K562 (cell line): Measurements from ENCODE around the gene BPHL. TPM values are rescaled to one million over a fixed set of nuclear protein-coding genes. Genes with fewer than 3 reads are reported as not detected.
A peak's percentile ranks its signal among the peaks of the same experiment; 100 is the strongest.

Experiments used
- ATAC-seq: fragments of 200-7000 bp; cut with Tn5 transposase; 3 replicates; pipeline ENCODE4 v1.9.1; 2020; ENCODE audit warnings: moderate library complexity
- BruUV-seq: library from RNA; stranded (reverse); fragments of 400-500 nt; replicated peaks from 2 replicates; lab custom pipeline; 2021; lab: Mats Ljungman, UMichigan
- CTCF ChIA-PET: fragments of 300-600 bp; formaldehyde crosslinking; extraction: SDS; loops from one replicate; lab custom pipeline; 2021; ENCODE audit warnings: low intra/inter-chr PET ratio; lab: Yijun Ruan, JAX
- POLR2A ChIA-PET: fragments of 300-600, 350-650 bp; sonication (Branson Sonifier 250); formaldehyde crosslinking; extraction: SDS; loops from one replicate; lab custom pipeline; 2021; ENCODE audit warnings: antibody characterized with exemption, inconsistent platforms; lab: Yijun Ruan, JAX
- DNase-seq, 4 experiments: peaks; one replicate each; pipeline versions ENCODE4 v3.0.0 to v3.0.0-alpha.2; 2011 to 2018; ENCODE audit warnings: low spot score in 3 of 4, mixed read lengths in 3 of 4; ENCODE audit errors: extremely low read depth in 1 of 4
- FAIRE-seq: peaks from 2 replicates; lab custom pipeline; 2011; peaks lifted over from hg19 to GRCh38; lab: Jason Lieb, UNC
- H2AFZ ChIP-seq: 2 replicates; pipeline ENCODE4 v1.6.0; 2011; ENCODE audit warnings: low read depth, low read length, control low read depth, inconsistent platforms
- H3K27ac ChIP-seq: fragments of 200-600 bp; 3 replicates; pipeline ENCODE4 v1.8.0; 2011; ENCODE audit warnings: low read depth, mild to moderate bottlenecking, control low read depth, inconsistent platforms, low read length, moderate library complexity, mixed read lengths; ENCODE audit errors: extremely low read depth
- H3K27me3 ChIP-seq, 2 experiments: fragments of 300-600 bp in 1 of 2; 2 replicates in 1 of 2; 3 replicates in 1 of 2; pipeline versions ENCODE4 v1.6.0 to v1.8.0; 2011; ENCODE audit warnings: inconsistent platforms in 2 of 2, low read length in 2 of 2, mild to moderate bottlenecking in 1 of 2, mixed read lengths in 1 of 2, moderate library complexity in 1 of 2; ENCODE audit not compliant: control insufficient read depth in 2 of 2, insufficient read depth in 2 of 2
- H3K36me3 ChIP-seq: fragments of 300-600 bp; 3 replicates; pipeline ENCODE4 v1.8.0; 2011; ENCODE audit warnings: mild to moderate bottlenecking, low read length, inconsistent platforms; ENCODE audit not compliant: control insufficient read depth, insufficient read depth
- H3K4me1 ChIP-seq, 2 experiments: fragments of 200-600 bp in 1 of 2; replicated peaks in 1 of 2; 2 replicates in 1 of 2; 3 replicates in 1 of 2; pipeline versions ENCODE4 v1.5.1 to v1.8.0; 2011; ENCODE audit warnings: inconsistent platforms in 2 of 2, low read length in 2 of 2, mild to moderate bottlenecking in 1 of 2, mixed read lengths in 1 of 2, moderate library complexity in 1 of 2; ENCODE audit not compliant: control insufficient read depth in 2 of 2, insufficient read depth in 2 of 2
- H3K4me2 ChIP-seq: 2 replicates; pipeline ENCODE4 v1.6.1; 2011; ENCODE audit warnings: low read length, control low read depth, inconsistent platforms, mixed read lengths; ENCODE audit not compliant: insufficient read depth
- H3K4me3 ChIP-seq: fragments of 200-600 bp; sonication (generic), shearing (Covaris generic); 2 replicates; pipeline ENCODE4 v1.5.1; 2016; ENCODE audit warnings: control low read depth, inconsistent platforms
- H3K79me2 ChIP-seq: fragments of 200-600 bp; 3 replicates; pipeline ENCODE4 v1.8.0; 2011; ENCODE audit warnings: low read length, inconsistent platforms; ENCODE audit not compliant: control insufficient read depth, insufficient read depth
- H3K9ac ChIP-seq, 2 experiments: 2 replicates each; pipeline versions ENCODE4 v1.6.0 to v1.6.1; 2011; ENCODE audit warnings: low read depth in 2 of 2, low read length in 2 of 2, control low read depth in 1 of 2, inconsistent platforms in 1 of 2, mild to moderate bottlenecking in 1 of 2, mixed read lengths in 1 of 2; ENCODE audit not compliant: insufficient read depth in 1 of 2
- H3K9me1 ChIP-seq: one replicate; pipeline ENCODE4 v1.6.0; 2011; ENCODE audit warnings: inconsistent platforms, mild to moderate bottlenecking, low read length, moderate library complexity; ENCODE audit not compliant: control insufficient read depth, insufficient read depth
- H3K9me3 ChIP-seq: replicated peaks from 2 replicates; pipeline ENCODE4 v1.5.1; 2011; ENCODE audit warnings: low read depth, low read length, inconsistent platforms; ENCODE audit not compliant: control insufficient read depth, insufficient read depth
- H4K20me1 ChIP-seq: replicated peaks from 2 replicates; pipeline ENCODE4 v1.6.1; 2011; ENCODE audit warnings: low read length, inconsistent platforms, mixed read lengths; ENCODE audit not compliant: control insufficient read depth, insufficient read depth
- HOXB6 ChIP-seq: fragments of 250-450 bp; sonication (Bioruptor Pico); IDR thresholded peaks from 2 replicates; pipeline ENCODE4 v1.5.1; 2022; ENCODE audit warnings: mild to moderate bottlenecking, borderline replicate concordance
- MECOM ChIP-seq: fragments of 250-450 bp; sonication (Bioruptor Pico); IDR thresholded peaks from 2 replicates; pipeline ENCODE4 v1.8.0; 2022; ENCODE audit warnings: inconsistent platforms
- XRCC4 ChIP-seq: IDR thresholded peaks from one replicate; pipeline ENCODE4 v1.6.1; 2011; ENCODE audit not compliant: insufficient read depth, insufficient read length; ENCODE audit errors: extremely low read depth
- ZEB2 ChIP-seq: fragments of 450-650 bp; IDR thresholded peaks from 2 replicates; pipeline ENCODE4 v1.6.1; 2016
- ZNF121 ChIP-seq: sonication (generic); formaldehyde crosslinking; conservative IDR thresholded peaks from 2 replicates; pipeline ENCODE4 v1.8.0; 2022; ENCODE audit warnings: missing genetic modification reagents
- ZNF347 ChIP-seq: fragments of 450-650 bp; formaldehyde crosslinking; IDR thresholded peaks from 2 replicates; pipeline ENCODE4 v1.4.0; 2020; ENCODE audit warnings: low read depth, mild to moderate bottlenecking, moderate library complexity
- WGBS: fragments of 100-300 bp; shearing (Covaris generic); methylation state at CpG from one replicate; pipeline ENCODE4 v1.1.6; 2016; ENCODE audit warnings: low coverage, mixed read lengths; ENCODE audit not compliant: insufficient coverage; ENCODE audit errors: missing lambda C conversion rate; 5-methylcytosine and 5-hydroxymethylcytosine counted together
- in situ Hi-C: fragments of 300-500 bp; cut with MboI; formaldehyde crosslinking; loops from 4 replicates; pipeline ENCODE4 v1.15.0; 2018; ENCODE audit warnings: inconsistent platforms, mixed read lengths
- intact Hi-C: fragments of 100-400 bp; cut with micrococcal nuclease; formaldehyde crosslinking; loops from 2 replicates; pipeline ENCODE4 v1.14.2; 2022
- polyA plus RNA-seq, 8 experiments: library from polyadenylated mRNA; depleted of rRNA in 4 of 8; stranded (reverse) in 5 of 8; unstranded in 3 of 8; fragments of >200 nt; fragmentation: Nextera tagmentation in 2 of 8; fragmentation: Illumina TruSeq in 1 of 8; extraction: Ambion mirVana in 2 of 8; extraction: Trizol in 1 of 8; gene quantifications; 2 replicates each; pipeline versions ENCODE4 v1.2.1 to v1.2.3, GENCODE V29; 2011 to 2014; ENCODE audit warnings: inconsistent platforms in 1 of 8, missing spikeins in 1 of 8
- total RNA-seq, 7 experiments: library from RNA; depleted of rRNA in 6 of 7; stranded (reverse); fragments of >200 nt in 6 of 7; fragmentation: Illumina TruSeq in 2 of 7; extraction: Trizol in 2 of 7; gene quantifications; 2 replicates each; pipeline versions ENCODE4 v1.2.1 to v1.2.3, GENCODE V29; 2011 to 2021; ENCODE audit warnings: low replicate concordance in 1 of 7
- TF ChIP-seq, protein P1 (sequence below), 2 experiments: fragments of 150-350 bp in 1 of 2; IDR thresholded peaks; 2 replicates each; pipeline ENCODE4 v1.6.1; 2012 to 2016; ENCODE audit warnings: low read depth in 2 of 2, low read length in 2 of 2, mild to moderate bottlenecking in 1 of 2, moderate library complexity in 1 of 2

Gene BPHL
- total and polyA plus RNA-seq, 9 of the 15 experiments (the other 6 are each of a cell fraction or from before 2014, with no cell fraction given), result 3.5 to 17.4 (median 8.2) TPM

DNA sequence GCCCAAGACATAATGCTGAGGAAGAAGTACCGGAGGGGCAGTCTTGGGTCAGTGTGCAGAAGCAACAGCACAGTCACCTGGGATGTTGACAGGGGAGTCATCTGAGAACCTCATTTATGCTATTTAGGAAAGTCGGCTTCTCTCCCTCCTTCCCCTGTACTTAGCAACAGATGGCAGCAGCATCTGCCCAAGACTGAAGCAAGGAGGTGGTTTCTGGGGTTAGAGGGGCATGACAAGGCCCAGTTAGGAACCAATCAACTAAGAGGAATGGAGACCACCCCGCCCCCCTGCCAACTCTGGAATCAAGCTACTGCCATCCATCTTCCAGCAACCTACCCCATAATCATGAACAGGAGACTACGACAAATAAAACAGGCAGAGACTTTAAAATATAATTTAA lies 28.5 kb upstream of the BPHL start:
- Histone ChIP-seq H4K20me1 (no peaks in the 10 kb centered on the region), H3K4me1 (no peaks in the 10 kb centered on the region), H3K79me2 (no peaks in the 10 kb centered on the region), H3K9me3 (peaks cover 20% of the 10 kb centered on the region), H3K27me3 (no peaks in the 10 kb centered on the region), H3K4me2 (no peak overlapping the region), H2AFZ (no peak overlapping the region), H3K9ac (no peak overlapping the region), H3K9me1 (no peaks in the 10 kb centered on the region), H3K4me3 (no peak overlapping the region), H3K36me3 (peaks cover 59% of the 10 kb centered on the region), H3K27ac (no peak overlapping the region)
- no TSS peak for BruUV-seq
- no peak for FAIRE-seq
- no peak for DNase-seq
- ATAC-seq, result no peak
- intact Hi-C loops, result no loop called here
- TF ChIP-seq XRCC4 (no peak), ZEB2 (no peak), ZNF347 (CRISPR knock-in tag) (no peak), HOXB6 (CRISPR knock-in tag) (no peak), MECOM (CRISPR knock-in tag) (no peak)
- ChIA-PET POLR2A (no interaction called here), CTCF (no interaction called here)
- in situ Hi-C loops, result no loop called here
- 95% methylated on average over 4 of the region's 4 CpGs for WGBS

DNA sequence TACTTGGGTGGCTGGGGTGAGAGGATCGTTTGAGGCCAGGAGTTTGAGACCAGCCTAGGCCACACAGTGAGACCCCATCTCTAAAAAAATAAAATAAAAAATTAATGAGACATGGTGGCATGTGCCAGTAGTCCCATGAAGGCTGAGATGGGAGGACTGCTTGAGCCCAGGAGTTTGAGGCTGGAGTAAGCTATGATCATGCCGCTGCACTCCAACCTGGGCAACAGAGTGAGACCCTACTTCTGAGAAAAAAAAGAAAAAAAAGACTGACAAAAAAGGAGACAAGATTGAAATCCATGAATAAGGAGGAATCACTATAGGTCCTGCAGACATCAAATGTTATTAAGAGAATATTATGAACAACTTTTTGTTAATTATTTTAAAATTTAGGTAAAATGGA lies 23.7 kb upstream of the BPHL start:
- Histone ChIP-seq H3K4me2 (no peak overlapping the region), H3K36me3 (peaks cover 56% of the 10 kb centered on the region), H3K79me2 (no peaks in the 10 kb centered on the region), H3K4me1 (no peaks in the 10 kb centered on the region), H3K27me3 (no peaks in the 10 kb centered on the region), H4K20me1 (no peaks in the 10 kb centered on the region), H2AFZ (no peak overlapping the region), H3K27ac (no peak overlapping the region), H3K9me1 (no peaks in the 10 kb centered on the region), H3K9me3 (peaks cover 10% of the 10 kb centered on the region), H3K9ac (no peak overlapping the region), H3K4me3 (no peak overlapping the region)
- in situ Hi-C loops (no loop called here), intact Hi-C loops (no loop called here)
- BruUV-seq, result TSS peak; percentile 33
- FAIRE-seq (no peak), DNase-seq (no peak), ATAC-seq (no peak)
- 97% methylated on average over 2 of the region's 2 CpGs for WGBS
- ChIA-PET CTCF (no interaction called here), POLR2A (no interaction called here)
- peak; percentile 94 for TF ChIP-seq ZNF121 (CRISPR knock-in tag)
- TF ChIP-seq, protein P1, sequence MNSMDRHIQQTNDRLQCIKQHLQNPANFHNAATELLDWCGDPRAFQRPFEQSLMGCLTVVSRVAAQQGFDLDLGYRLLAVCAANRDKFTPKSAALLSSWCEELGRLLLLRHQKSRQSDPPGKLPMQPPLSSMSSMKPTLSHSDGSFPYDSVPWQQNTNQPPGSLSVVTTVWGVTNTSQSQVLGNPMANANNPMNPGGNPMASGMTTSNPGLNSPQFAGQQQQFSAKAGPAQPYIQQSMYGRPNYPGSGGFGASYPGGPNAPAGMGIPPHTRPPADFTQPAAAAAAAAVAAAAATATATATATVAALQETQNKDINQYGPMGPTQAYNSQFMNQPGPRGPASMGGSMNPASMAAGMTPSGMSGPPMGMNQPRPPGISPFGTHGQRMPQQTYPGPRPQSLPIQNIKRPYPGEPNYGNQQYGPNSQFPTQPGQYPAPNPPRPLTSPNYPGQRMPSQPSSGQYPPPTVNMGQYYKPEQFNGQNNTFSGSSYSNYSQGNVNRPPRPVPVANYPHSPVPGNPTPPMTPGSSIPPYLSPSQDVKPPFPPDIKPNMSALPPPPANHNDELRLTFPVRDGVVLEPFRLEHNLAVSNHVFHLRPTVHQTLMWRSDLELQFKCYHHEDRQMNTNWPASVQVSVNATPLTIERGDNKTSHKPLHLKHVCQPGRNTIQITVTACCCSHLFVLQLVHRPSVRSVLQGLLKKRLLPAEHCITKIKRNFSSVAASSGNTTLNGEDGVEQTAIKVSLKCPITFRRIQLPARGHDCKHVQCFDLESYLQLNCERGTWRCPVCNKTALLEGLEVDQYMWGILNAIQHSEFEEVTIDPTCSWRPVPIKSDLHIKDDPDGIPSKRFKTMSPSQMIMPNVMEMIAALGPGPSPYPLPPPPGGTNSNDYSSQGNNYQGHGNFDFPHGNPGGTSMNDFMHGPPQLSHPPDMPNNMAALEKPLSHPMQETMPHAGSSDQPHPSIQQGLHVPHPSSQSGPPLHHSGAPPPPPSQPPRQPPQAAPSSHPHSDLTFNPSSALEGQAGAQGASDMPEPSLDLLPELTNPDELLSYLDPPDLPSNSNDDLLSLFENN (IDR thresholded peaks at IDR 0.05; ENCODE audit: low read depth in 2 of 2, low read length in 2 of 2), result no peak
